Measurements from ENCODE around the gene FOXD2. TPM values are rescaled to one million over a fixed set of nuclear protein-coding genes. Genes with fewer than 3 reads are reported as not detected.

Gene FOXD2
- total and polyA plus RNA-seq, 2 of the 4 experiments (the other 2 are of a cell fraction): under 0.01 to 0.03 TPM

DNA sequence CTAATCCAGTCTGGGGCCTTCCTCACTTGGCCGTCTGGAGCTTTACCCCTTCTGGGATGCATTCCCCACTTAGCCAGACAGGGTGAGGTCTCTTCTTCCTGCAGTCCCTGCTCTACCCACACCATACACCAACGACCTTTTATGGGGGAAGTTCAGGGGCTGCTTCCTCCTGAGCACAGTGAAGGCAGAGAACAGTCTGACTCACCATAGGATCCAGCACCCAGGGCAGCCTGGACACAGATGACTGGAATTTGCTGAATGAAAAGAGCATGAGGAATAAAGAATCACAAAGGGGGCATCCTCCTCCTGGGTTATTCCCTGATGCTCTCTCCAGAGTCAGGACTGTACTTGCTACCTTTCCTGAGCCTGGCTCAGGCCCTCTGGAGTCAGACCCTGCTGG is 26.4 kb upstream of the FOXD2 start:
- CTCF ChIA-PET: interaction anchor here (1.2 to 2.0 kb wide), 2 partner anchors 23 to 26 kb away, joined by 3 to 7 read pairs; partner anchors contain the start of gene FOXD2
- DNase-seq (peak; percentile 61), ATAC-seq (ENCODE audit: low read depth) (peak; percentile 53)
- no peaks in the 10 kb centered on the region for H3K9me3 ChIP-seq (ENCODE audit: control insufficient read depth, insufficient read depth, low read length)
- H3K56ac ChIP-seq (ENCODE audit: extremely low read depth, insufficient read depth, low read length): no peak overlapping the region
- H3K4me1 ChIP-seq (ENCODE audit: control insufficient read depth, insufficient read depth, low read length): peaks cover 23% of the 10 kb centered on the region
- no CpG with 5 or more reads among the region's 2 CpGs for WGBS, 2 experiments (ENCODE audit: extremely low coverage in 2 of 2, insufficient read length in 1 of 2)
- H2AK9ac ChIP-seq (replicated peaks; ENCODE audit: low read depth, low read length, poor library complexity): peak overlapping the region; percentile 75
- POLR2A ChIA-PET (ENCODE audit: unreplicated experiment): no interaction called here
- no peak overlapping the region for H2BK5ac ChIP-seq (ENCODE audit: low read depth, low read length, poor library complexity, severe bottlenecking)
- H3K9me1 ChIP-seq (ENCODE audit: insufficient read depth, low read length): peaks cover 15% of the 10 kb centered on the region
- H2BK15ac ChIP-seq (ENCODE audit: low read depth, low read length): no peak overlapping the region
- peak overlapping the region; percentile 12; the same call in 1 of the 2 replicates for H2BK120ac ChIP-seq (ENCODE audit: low read depth, low read length)
- H2AFZ ChIP-seq (replicated peaks; ENCODE audit: low read length, poor library complexity): peak overlapping the region; percentile 80
- no peaks in the 10 kb centered on the region for H3K36me3 ChIP-seq (ENCODE audit: control insufficient read depth, insufficient read depth, low read length)
- H3K23ac ChIP-seq (ENCODE audit: low read depth, low read length): no peak overlapping the region
- H3K9ac ChIP-seq (ENCODE audit: low read depth, low read length): no peak overlapping the region
- H4K20me1 ChIP-seq (ENCODE audit: insufficient read depth, low read length): no peaks in the 10 kb centered on the region
- no peak overlapping the region; the same call in 1 of the 2 replicates for H3K4me2 ChIP-seq (ENCODE audit: low read depth, low read length)
- peaks cover 19% of the 10 kb centered on the region; the same call in 1 of the 2 replicates for H3K27me3 ChIP-seq (ENCODE audit: control insufficient read depth, insufficient read depth, low read length)
- H4K5ac ChIP-seq (ENCODE audit: low read depth, low read length): no peak overlapping the region
- no peak overlapping the region; a peak in 1 of 4 replicates for H4K8ac ChIP-seq (ENCODE audit: low read depth in 2 of 2, low read length in 2 of 2)
- intact Hi-C loops (cut with micrococcal nuclease): no loop called here
- H4K91ac ChIP-seq (ENCODE audit: insufficient read depth, low read depth, low read length): no peak overlapping the region
- no peak overlapping the region for H2AK5ac ChIP-seq (ENCODE audit: low read depth, low read length)
- TF ChIP-seq CEBPB (IDR thresholded peaks at IDR 0.05; ENCODE audit: low read depth, low read length) (no peak), CHD1 (IDR thresholded peaks at IDR 0.05; ENCODE audit: low read depth, low read length) (no peak), BHLHE40 (IDR thresholded peaks at IDR 0.05; ENCODE audit: low read depth, low read length) (no peak), POLR2A (IDR thresholded peaks at IDR 0.05; ENCODE audit: low read depth, low read length) (no peak), ELK1 (IDR thresholded peaks at IDR 0.05; ENCODE audit: borderline replicate concordance, low read depth, low read length) (no peak), MXI1 (IDR thresholded peaks at IDR 0.05; ENCODE audit: borderline replicate concordance, low read depth, low read length) (no peak), SMC3 (IDR thresholded peaks at IDR 0.05; ENCODE audit: low read depth, low read length) (no peak), MAFK (IDR thresholded peaks at IDR 0.05; ENCODE audit: low read depth, low read length) (no peak), RAD21 (IDR thresholded peaks at IDR 0.05; ENCODE audit: low read length) (no peak), USF2 (IDR thresholded peaks at IDR 0.05; ENCODE audit: low read depth, low read length) (no peak), NFE2L2 (IDR thresholded peaks at IDR 0.05; ENCODE audit: low read depth, low read length) (no peak), CTCF (conservative IDR thresholded peaks at IDR 0.05; ENCODE audit: low read depth, low read length) (no peak), RCOR1 (IDR thresholded peaks at IDR 0.05; ENCODE audit: insufficient replicate concordance, low read length) (no peak)
- peak overlapping the region; percentile 25 for H3K4ac ChIP-seq (ENCODE audit: low read depth, low read length)
- dilution Hi-C loops (cut with HindIII; ENCODE audit: low sequenced_read_pairs, unreplicated experiment): no loop called here
- H3K27ac ChIP-seq (ENCODE audit: insufficient read depth, low read length): no peak overlapping the region
- in situ Hi-C loops (cut with MboI; ENCODE audit: low sequenced_read_pairs): no loop called here
- H3K18ac ChIP-seq (ENCODE audit: low read depth, low read length): no peak overlapping the region
- no peaks in the 10 kb centered on the region for H3K79me1 ChIP-seq (ENCODE audit: low read depth in 1 of 2, low read length in 2 of 2)
- BruUV-seq (replicated peaks): no TSS peak
- no peak overlapping the region for H3K14ac ChIP-seq (replicated peaks; ENCODE audit: low read depth, low read length)
- 0 out of 2 replicates have a peak overlapping the region, but pooled peaks have one; percentile 41 for H2BK20ac ChIP-seq (ENCODE audit: low read depth, low read length)
- no peak overlapping the region for H3K4me3 ChIP-seq (ENCODE audit: insufficient read depth, low read depth, low read length)

Measured in IMR-90 (cell line).